Activated naive CD4-positive, alpha-beta T cell treated with anti-CD3 and anti-CD28 coated beads, Interleukin-2, amount 50 U/mL, for 16 hours (primary cell): ENCODE measurements around the gene STX10.
"Not testable (repeated sequence)": the region's sequence is repeated elsewhere in the genome, so short reads cannot be mapped to it uniquely, and the experiment has no call there.

Source experiments
- DNase-seq: peaks from one replicate; pipeline ENCODE4 v3.0.0-alpha.2; 2020

Gene STX10

GRCh38 chr19:13164343-13165161 lies 14.4 kb upstream of the STX10 start:
- DNase-seq, result peak; percentile 35

- peak; percentile 38 for DNase-seq
These were observed 13.6 kb upstream of the STX10 start for GRCh38 chr19:13163609-13164342.

- DNase-seq, result peak; percentile 82
These were observed 12.8 kb upstream of the STX10 start for GRCh38 chr19:13162724-13163608.

GRCh38 chr19:13160557-13160956 lies 10.4 kb upstream of the STX10 start:
- DNase-seq, result no peak

GRCh38 chr19:13159713-13160112 lies 9.5 kb upstream of the STX10 start:
- DNase-seq, result no peak

- peak; percentile 57 for DNase-seq
These were observed 5.5 kb upstream of the STX10 start for GRCh38 chr19:13155472-13156359.

GRCh38 chr19:13154911-13155471 lies 4.8 kb upstream of the STX10 start:
- DNase-seq, result peak; percentile 76

- DNase-seq, result peak; percentile 48
These were observed 4.1 kb upstream of the STX10 start for GRCh38 chr19:13154241-13154778.

- peak; percentile 39 for DNase-seq
These were observed 3.5 kb upstream of the STX10 start for GRCh38 chr19:13153569-13154240.

- DNase-seq, result peak; percentile 94
These were observed 2.9 kb upstream of the STX10 start for GRCh38 chr19:13152974-13153568.

- no peak for DNase-seq
These were observed 2.3 kb upstream of the STX10 start for GRCh38 chr19:13152356-13152973.

- peak; percentile 94 for DNase-seq
These were observed 1.6 kb upstream of the STX10 start for GRCh38 chr19:13151605-13152355.

- DNase-seq, result peak; percentile 39
These were observed 893 bp upstream of the STX10 start for GRCh38 chr19:13150931-13151604.

- no peak for DNase-seq
These were observed 468 bp downstream of the STX10 start for GRCh38 chr19:13149628-13150186.

- DNase-seq, result not testable (repeated sequence)
These were observed 975 bp downstream of the STX10 start for GRCh38 chr19:13149173-13149627.

- no peak for DNase-seq
These were observed 3.2 kb downstream of the STX10 start for GRCh38 chr19:13146763-13147563.

GRCh38 chr19:13139633-13140311 lies 10.4 kb downstream of the STX10 start:
- DNase-seq, result no peak
